HUDEP-2 (cell line): Measurements from ENCODE around the gene C3orf62.
A peak's percentile ranks its signal among the peaks of the same experiment; 100 is the strongest.

Source experiments
- DNase-seq, 76 experiments: peaks; one replicate each; lab custom pipeline; 2025; ENCODE audit not compliant: unreplicated experiment in 76 of 76; lab: John Stamatoyannopoulos, UW

Gene C3orf62

DNA sequence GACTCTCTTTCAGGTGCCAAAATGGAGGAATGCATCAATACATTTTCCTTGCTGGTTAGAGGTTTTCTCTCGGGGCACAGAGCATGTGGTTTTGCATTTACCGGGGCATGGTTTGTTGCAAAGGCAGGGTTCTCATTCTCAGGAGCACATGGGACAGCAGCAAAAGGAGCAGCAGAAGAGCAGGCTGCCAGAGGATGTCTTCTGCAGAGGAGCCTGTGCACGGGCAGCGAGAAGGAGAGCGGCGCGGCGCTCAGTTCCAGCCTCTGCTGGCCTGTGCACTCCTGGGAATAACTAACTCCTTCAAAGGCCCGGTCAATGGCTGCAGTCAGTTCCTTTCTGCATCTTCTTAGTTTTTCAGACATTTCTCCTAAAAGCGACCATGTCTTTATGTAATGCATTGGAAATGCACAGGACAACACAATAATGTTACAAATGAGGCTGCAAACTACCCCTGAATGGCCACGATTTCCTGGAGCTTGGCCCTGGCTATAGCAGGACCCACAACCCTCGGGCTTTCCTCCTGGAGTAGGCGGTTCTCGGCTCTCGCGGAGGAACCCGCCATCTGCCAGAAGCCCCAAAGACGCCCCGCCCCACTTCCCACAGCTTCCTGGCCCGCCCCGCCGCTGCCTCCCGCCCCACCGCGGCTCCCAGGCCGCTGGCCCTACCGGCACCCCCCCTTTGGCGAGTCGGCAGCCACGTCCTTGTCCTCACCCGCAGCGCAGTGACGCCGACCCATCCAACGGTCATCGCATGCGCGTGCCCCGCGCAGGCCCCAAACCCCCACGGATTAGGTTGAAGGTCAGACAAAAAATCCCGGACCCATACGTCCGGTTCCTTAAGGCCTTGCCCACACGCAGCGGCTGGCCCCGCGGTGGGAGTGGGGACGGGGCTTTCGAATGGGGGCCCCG is at the start of gene C3orf62:
TSS of gene C3orf62 (minus strand) at position 758 of the 908 bp plus-strand sequence. CDS start at position 398, 360 bp downstream.
- DNase-seq: peak in 75 of 76 experiments; percentile 9 to 88 (median 70)

DNA sequence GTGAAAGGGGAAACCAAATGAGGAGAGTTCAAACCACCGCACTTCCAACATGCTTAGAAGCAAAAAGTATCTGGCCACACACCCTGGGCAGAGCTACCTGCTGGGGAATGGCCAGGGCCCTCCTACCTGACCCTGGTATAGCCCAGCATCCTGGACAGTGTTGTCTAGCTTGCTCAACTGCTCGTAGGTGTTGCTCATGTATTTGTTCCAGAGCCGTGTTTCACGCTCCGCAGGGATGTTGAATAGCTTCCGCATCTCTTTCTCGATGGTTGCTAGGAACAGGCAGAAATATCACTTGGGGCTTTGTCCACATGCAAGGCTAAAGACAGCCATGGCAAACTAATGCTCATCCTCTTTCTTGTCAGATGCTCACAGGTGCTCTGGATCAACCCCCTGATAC is 47.7 kb upstream of the C3orf62 start:
- DNase-seq: no peak

DNA sequence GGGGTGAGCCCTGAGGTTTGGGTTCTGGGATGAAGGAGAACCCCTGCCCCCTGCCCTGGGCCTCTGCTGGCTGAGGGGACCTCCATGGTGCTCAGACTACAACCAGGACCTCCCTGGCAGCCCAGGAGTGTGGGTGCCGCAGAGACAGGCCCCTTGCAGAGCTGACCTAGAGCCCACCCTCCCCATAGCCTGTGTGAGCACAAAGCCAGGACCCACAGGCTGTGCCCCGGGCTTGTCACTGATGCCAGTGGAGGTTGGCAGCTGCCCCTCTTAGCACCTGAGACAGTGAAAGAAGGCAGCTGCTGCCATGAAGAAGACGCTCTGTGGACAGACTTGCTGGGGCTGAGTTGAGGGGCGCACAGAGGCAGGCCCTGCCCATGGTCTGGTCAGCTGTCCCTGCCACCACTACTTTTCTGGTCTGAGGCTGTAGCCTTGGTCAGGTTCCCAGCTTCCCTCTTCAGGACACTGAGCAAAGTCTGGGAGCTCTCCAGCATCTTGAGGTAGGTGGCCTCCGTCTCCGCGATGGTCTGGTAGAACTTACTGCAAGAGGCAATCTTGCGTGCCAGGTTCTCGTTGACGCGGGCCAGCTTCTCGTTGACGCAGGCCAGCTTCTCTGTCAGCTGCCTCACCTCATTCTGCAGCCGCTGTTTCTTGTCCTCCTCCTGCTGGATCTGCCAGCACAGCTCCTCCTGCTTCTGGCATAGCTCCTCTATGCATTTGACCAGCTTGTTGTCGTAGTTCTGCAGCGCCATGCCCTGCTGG is 39.8 kb upstream of the C3orf62 start:
- no peak for DNase-seq

DNA sequence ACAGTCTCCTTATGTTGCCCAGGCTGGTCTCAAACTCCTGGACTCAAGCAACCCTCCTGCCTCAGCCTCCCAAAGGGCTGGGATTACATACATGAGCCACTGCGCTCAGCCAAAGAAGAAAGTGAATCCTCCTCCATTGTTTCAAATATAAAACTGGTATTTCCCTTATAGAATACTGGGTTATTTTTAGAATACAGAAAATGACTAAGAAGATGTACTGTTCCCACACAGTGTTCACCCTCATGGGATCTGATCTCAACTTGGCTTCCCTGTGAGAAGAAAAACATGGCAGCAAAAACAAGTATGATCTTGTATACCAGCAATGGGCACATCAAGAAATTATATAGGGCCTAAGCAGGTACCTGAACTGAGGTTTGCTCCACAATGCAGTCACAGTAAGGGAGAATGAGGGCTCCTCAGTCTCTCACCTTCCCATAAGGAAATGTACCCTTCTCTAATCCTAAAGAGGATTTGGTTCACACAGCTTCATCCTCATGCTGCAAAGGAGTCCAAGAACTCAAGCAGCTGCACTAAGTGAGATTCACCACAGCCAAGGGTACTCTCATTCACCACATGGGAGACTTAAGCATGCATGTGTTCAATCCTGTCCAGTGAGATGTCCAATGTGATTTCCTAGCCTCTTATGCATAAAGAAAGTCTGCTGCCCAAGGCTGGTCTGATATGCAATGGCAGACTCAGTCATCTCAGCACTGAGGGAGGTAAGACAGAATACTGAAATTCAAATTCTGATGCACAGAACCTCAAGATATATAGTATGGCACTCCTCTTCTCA is 37.1 kb upstream of the C3orf62 start:
- no peak for DNase-seq

DNA sequence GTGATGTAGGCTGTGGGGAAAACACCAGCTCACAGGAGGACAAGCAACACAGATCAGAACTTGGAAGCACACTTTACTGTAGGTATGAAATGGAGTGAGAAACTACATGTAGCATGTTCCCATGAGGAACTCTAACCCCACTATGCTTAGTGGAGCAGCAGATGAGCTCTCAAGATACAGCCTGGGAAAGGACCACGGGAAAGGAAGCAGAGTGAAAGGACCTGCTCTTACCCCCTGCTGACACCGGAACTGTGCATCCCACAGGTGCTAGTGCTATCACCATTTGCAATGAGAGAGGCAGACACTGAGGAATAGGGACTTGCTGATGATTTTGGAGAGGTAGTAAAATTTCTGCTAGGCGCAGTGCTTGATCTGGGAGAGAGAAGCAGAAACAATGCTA is 34.3 kb upstream of the C3orf62 start:
- DNase-seq: no peak

DNA sequence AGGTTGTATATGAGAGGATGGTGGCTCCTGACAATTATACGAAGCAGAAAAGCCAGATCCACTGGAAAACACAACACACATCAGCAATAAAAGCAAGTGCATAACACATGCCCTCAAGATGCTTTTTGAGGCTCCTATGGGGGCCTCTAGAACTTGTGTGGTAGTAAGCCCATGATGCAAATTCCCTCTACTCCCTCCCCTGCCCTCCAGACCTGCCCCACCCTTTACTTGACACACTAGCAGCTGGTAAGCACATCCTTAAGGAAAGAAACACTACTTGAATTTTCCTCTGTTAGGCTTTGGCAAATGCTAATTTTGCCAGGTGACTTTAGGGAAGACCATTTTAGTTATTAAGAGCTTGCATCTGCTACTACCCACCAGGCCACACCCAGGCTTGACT is 33.6 kb upstream of the C3orf62 start:
- DNase-seq: no peak

DNA sequence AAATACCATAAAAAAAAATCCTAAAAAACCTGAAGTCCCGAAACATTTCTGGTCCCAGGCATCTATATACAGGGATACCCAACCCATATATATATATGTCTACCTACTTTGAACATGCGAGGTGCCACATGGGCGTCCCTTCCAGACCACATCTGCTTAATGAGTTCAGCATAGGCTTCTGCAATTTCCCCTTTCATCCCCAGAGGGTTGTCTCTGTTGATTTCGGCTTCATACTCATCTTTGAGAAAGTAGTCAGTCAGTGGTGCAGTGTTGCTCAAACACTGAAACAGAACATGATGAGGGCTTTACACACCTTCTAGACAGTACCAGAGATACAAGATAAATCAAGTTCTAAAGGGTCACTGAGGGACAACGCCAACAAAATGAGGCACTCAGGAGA is 28.6 kb upstream of the C3orf62 start:
- no peak for DNase-seq

DNA sequence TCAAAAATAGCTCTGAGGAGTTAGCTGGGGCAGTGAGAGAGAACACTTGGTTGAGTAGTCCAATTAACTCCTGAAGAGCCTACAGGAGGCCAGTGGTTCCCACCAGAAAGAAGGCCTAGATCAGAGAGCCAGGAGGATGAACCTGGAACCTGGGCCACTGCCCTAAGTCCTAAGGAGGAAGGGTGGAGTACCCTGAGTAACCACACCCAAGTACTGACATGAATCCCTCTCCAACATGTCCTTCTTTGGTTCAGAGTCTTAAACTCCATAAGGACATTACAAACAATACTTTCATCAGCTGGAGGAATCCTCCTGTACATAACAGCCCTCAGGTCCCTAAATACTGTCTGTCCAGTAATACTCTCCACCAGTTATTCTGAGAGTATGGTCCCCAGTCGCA is 25.6 kb upstream of the C3orf62 start:
- no peak for DNase-seq

DNA sequence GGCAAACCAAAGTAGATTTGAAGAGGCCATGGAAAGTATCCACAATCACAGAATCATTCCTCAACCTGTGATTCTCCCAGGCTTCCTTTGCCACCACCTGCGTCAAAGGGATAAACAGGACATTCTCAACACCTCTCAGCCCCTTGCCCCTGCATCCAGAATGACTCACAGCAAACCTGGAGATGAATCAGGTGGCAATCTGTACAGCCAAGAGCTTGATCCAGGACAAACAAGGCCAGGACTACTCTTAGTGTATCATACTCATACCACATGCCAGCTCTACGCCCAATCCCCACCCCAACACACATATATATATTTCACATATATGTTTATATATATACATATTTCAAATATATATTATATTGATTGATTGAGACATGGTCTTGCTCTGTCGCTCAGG is 23.6 kb upstream of the C3orf62 start:
- DNase-seq: no peak

DNA sequence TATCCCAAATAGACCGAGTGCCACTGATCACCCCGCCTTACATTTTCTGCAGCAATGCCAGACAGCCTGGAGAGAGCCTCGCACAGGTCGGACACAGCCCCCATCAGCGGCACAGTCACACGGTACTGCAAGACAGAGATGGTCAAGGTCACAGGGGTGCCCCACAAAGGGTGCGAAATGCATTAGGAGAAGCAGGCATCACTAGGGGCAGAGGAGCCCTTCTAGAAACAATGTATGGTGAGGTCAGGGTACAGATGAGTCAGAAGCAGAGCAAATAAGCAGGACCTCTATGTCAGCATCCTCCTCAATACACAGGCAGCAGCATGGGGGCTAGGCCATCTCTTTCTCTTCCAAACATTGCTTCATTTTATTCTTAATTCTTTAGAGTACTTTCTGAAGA is 21.5 kb upstream of the C3orf62 start:
- DNase-seq: no peak

DNA sequence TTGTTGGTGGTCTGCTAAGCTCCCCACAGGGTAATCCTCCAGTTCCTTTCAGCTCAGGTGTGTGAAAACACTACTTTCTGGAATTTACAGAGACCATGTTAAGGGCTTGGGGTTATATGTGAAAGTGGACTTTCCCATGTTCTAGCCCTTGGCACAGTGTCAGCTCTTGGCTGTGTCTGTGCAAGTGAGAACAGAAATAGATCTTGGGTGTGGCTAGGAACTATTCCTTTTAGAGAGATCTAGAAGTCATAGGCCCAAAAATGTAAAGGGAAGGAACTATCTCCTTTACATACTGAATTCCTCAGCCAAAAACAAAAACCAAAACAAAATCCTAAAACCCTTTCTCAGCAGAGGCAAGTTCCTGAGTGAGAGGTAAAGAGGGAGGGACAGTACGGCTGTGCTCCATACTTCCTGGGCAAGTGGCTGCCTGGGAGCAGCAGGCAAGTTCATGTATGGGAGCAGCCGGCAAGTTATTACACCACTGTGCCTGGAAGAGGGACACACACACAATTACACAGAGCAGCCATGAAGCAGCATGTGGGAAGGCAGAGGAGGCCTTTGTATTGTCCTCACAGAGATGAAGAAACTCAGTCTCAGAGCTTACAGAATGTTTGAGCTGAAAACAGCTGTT is 19.9 kb upstream of the C3orf62 start:
- DNase-seq: peak in 14 of 76 experiments; percentile 5 to 33 (median 16)

DNA sequence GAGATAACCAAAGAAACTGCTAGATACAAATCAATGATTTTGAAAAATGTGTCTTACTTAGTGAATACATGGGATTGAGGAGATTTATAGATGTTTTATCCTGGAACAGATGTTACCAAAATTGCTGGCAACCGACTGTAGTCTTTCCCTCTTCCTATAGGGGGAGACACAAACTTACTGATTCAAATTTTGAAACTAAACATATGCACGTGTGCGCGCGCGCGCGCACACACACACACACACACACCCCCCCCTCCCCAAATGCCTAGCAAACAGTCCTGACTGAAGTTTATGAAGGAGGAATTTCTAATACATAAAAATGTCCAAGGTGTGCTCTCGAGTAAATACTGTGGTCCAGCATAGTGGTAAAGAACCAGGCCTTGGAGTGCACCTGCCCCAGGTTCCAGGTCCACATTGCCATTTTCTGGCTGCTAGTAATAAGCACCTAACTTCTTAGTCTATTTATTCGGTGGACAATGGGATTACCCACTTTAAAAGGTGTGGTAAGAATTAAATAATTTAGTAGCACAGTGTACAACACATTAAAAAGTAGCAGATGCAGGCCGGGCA is 18.5 kb upstream of the C3orf62 start:
- peak in 15 of 76 experiments; percentile 2 to 50 (median 10) for DNase-seq

DNA sequence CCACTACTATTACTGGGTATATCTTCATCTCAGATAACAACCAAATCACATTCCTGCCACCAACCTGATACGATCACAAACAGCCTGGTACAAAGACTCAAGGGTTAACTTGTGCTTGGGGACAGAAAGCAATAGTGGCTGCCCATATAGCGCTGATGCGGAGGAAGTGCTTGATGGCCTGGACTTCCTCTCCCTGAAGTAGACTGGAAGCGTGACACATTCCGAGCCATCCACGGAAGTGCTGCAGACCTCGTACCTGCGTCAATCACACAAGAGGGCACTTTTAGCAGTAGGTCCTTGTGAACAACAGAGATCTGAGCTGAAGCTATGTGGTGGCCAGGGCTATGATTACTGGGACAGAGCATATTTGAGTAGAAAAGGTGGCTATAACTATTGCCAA is 17.3 kb upstream of the C3orf62 start:
- DNase-seq: no peak

DNA sequence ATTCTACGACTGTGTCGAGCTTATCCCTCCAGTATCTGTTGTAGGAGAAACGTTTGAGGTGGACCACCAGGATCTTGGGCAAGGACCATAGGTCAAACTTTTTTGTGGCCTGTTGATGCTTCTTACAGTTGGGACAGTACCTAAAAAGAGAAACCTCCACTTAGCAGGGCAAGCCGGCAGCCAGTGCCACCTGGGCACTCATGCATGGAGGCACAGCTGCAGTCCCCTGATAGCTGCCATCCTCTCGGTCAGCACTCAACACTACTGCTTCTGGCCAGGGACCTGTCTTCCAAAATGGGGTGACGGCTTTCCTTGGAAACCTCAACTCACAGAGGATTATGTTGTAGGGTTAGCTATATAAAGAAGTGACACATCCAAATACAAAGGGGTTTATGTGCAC is 7.0 kb upstream of the C3orf62 start:
- no peak for DNase-seq

DNA sequence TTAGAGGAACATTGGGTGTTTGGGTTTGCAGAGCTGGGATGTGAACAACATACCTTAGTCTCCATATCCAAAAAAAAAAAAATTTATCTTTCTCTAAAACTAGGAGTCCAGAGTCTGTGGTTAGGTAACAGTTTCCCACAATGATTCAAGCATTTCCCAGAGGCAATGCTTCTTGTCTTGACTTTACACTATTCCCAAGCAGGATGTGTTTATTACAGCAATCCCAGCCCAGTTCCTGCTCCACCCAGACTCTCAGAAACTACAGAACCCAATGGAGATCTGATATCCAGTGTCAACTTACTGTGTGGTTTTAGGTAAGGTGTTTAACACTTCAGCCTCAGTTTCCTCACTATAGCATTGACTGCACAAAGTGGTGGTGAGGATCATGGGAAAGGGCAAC is 2.3 kb upstream of the C3orf62 start:
- DNase-seq: no peak

DNA sequence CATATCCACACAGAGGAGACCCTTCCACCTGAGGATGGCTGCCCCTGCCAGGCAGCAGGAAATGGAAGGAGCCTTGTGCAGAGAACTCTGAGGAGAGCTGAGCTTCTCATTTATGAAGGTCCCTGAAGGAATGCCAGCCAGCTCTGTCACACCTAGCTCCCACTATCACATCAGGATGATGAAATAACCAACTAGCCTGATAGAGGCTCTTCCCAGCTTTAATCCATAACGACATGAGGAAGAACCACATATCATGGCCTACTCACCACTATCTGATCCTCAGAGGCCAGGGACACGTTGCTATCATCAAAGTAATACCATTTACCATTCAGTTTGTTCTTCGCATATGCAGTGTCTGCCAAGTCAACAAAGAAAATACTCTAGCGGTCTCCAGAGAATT is 1.5 kb upstream of the C3orf62 start:
- DNase-seq: peak in 1 of 76 experiments; percentile 5

DNA sequence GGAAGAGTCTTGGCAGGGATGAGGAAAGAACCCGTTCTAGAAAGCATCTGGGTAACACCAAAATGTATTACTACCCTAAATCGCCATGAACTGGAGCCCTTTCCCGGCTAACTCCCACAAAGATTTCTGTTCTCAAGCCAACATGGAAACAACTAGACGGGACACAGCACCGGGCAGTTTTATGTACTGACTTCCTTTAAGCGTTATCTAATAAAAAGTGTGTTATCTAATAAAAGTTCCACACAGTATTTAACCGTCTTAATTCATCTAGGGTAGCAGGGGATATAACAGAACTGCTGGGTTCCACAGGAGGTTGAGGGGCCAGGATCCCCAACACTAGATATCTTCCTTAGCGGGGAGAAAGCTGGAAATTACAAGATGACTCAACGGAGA is 347 bp upstream of the C3orf62 start:
- DNase-seq: peak in 1 of 76 experiments; percentile 31

DNA sequence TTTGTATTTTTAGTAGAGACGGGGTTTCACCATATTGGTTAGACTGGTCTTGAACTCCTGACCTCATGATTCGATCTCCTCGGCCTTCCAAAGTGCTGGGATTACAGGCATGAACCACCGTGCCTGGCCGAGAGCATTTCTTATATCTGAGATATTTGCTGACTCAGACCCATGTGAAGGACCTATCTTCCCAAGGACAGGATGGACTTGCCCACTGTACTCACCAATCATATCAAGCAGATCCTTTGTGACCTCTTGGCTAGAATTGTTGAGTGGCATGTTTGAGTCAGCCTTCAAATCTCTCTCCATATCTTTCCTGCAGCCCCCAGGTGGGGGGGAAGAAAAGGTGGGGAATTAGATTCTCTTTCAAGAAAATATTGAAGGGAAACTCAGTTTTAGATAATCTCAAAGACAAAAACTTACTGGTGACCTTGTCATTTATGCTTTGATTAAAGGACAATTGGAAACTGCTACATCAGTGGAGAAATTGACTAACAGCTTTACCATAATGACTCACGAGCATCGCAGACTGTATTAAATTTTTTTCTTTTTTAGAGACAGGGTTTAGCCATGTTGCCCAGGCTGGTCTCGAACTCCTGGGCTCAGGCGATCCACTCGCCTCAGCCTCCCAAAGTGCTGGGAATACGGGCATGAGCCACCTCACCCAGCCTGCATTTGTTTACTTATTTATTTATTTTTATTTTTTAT is 3.1 kb downstream of the C3orf62 start:
- DNase-seq: peak in 6 of 76 experiments; percentile 4 to 44 (median 16)

DNA sequence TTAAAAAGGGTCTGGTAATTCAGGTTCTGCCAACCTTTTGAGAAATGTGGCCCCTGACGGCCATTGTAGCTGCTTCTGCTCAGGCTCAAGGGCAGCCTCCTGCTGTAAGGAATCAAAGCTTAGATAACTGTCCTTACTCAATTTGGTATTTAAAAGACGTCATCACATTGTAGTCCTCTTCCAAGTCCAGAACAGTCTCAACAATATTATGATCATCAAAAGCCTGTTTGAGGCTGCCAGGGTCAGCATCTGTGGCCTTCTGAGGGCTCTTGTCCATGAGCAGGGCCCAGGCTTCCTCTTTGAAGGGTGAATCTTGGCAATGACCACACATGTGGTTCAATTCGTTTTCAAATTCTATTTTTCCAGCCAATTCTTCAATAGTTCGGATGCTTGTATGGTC is 6.0 kb downstream of the C3orf62 start:
- no peak for DNase-seq

DNA sequence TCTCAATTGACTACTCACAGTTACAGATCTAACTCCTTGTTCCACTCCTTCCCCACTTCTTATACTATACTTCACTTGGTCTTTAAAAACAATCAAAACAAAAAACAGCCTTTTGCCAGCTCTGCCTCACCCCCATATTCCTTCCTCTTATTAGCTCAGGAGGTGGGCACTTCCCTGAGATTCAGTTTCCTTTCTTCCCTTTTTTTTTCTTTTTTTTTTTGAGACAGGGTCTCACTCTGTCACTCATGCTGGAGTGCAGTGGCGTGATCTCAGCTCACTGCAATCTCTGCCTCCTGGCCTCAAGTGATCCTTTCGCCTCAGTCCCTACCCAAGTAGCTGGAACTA is 6.9 kb downstream of the C3orf62 start:
- no peak for DNase-seq
